Thyroid gland (tissue), 4 donors: ENCODE data around the gene LRMDA. TPM values are rescaled to one million over a fixed set of nuclear protein-coding genes. Genes with fewer than 3 reads are reported as not detected.
A peak's percentile ranks its signal among the peaks of the same experiment; 100 is the strongest.

Source experiments
- DNase-seq, 2 donors: peaks; one replicate each; pipeline ENCODE4 v3.0.0-alpha.2; 2019
- H3K27ac ChIP-seq, 3 donors: fragments of 200-600 bp; sonication (generic); 1 replicate in 2 of 3; 2 replicates in 1 of 3; pipeline ENCODE4 v1.5.1; 2016 to 2019; ENCODE audit warnings: mild to moderate bottlenecking in 1 of 3, moderate library complexity in 1 of 3
- H3K27me3 ChIP-seq: fragments of 200-600 bp; sonication (generic); one replicate; pipeline ENCODE4 v1.5.1; 2019
- H3K36me3 ChIP-seq, 2 donors: fragments of 200-600 bp; sonication (generic); one replicate each; pipeline ENCODE4 v1.5.1; 2016 to 2019
- H3K4me1 ChIP-seq, 2 donors: fragments of 200-600 bp; sonication (generic); one replicate each; pipeline ENCODE4 v1.5.1; 2017 to 2019
- H3K4me3 ChIP-seq, 3 donors: fragments of 200-600 bp; sonication (generic); replicated peaks in 1 of 3; 1 replicate in 2 of 3; 2 replicates in 1 of 3; pipeline ENCODE4 v1.5.1; 2016; ENCODE audit warnings: mild to moderate bottlenecking in 1 of 3
- H3K9me3 ChIP-seq: fragments of 200-600 bp; sonication (generic); one replicate; pipeline ENCODE4 v1.5.1; 2017
- POLR2A ChIP-seq, 2 donors: fragments of 450-650 bp; IDR thresholded peaks; one replicate each; pipeline ENCODE4 v1.6.1; 2017; ENCODE audit warnings: antibody characterized with exemption in 2 of 2, mild to moderate bottlenecking in 2 of 2, moderate library complexity in 1 of 2
- WGBS, 2 donors: methylation state at CpG; one replicate each; pipeline ENCODE4 v1.1.5; 2017; 5-methylcytosine and 5-hydroxymethylcytosine counted together
- intact Hi-C: fragments of 100-400 bp; cut with DNase I; formaldehyde crosslinking; loops from one replicate; pipeline ENCODE4 v1.15.1; 2023
- total RNA-seq, 4 donors: library from RNA; depleted of rRNA; stranded (reverse); fragments of >200 nt; gene quantifications; one replicate each; pipeline ENCODE4 v1.2.3, GENCODE V29; 2016
- TF ChIP-seq, protein P1 (sequence below), 6 experiments: fragments of 200-600 bp in 3 of 6; fragments of 450-650 bp in 3 of 6; sonication (generic) in 3 of 6; IDR thresholded peaks; one replicate each; pipeline ENCODE4 v1.5.1; 2016 to 2019; ENCODE audit warnings: antibody characterized with exemption in 6 of 6, mild to moderate bottlenecking in 2 of 6, inconsistent platforms in 1 of 6, moderate library complexity in 1 of 6

The LRMDA gene
- total RNA-seq, 4 donors from 2014 or later: 16.5 to 31.7 (median 23.2) TPM

DNA sequence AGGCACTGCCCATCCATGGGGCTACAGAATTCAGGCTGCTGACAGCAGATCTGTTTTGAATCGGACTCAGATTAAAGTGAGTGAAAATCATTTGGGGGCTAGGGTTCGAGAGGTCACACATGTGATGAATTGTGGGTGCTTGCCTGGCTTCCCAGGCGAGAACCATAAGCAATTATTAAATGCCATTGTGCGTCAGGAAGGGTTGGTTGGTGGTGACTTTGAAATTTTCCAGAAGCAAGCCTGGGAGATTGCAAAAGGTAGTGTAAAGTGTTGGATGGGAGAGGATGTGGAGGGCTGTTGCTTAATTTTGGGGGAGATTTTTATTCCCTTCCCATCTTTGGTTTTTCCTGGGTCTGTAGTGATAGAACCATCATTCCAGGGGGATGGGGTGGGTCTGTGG, 34.6 kb downstream of the LRMDA start:
- intact Hi-C loops: no loop called here
- peaks cover 22 to 24% of the 10 kb centered on the region in 2 donors for H3K4me1 ChIP-seq
- no peak overlapping the region for H3K4me3 ChIP-seq
- H3K27me3 ChIP-seq: no peaks in the 10 kb centered on the region
- no peaks in the 10 kb centered on the region for H3K36me3 ChIP-seq
- no peak overlapping the region for H3K27ac ChIP-seq
- 92 to 95% methylated on average over 4 of the region's 4 CpGs for WGBS, 2 donors
- no peak for DNase-seq
- TF ChIP-seq, protein P1, sequence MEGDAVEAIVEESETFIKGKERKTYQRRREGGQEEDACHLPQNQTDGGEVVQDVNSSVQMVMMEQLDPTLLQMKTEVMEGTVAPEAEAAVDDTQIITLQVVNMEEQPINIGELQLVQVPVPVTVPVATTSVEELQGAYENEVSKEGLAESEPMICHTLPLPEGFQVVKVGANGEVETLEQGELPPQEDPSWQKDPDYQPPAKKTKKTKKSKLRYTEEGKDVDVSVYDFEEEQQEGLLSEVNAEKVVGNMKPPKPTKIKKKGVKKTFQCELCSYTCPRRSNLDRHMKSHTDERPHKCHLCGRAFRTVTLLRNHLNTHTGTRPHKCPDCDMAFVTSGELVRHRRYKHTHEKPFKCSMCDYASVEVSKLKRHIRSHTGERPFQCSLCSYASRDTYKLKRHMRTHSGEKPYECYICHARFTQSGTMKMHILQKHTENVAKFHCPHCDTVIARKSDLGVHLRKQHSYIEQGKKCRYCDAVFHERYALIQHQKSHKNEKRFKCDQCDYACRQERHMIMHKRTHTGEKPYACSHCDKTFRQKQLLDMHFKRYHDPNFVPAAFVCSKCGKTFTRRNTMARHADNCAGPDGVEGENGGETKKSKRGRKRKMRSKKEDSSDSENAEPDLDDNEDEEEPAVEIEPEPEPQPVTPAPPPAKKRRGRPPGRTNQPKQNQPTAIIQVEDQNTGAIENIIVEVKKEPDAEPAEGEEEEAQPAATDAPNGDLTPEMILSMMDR (IDR thresholded peaks at IDR 0.05): no peak
- no peak for TF ChIP-seq POLR2A (IDR thresholded peaks at IDR 0.05)
- H3K9me3 ChIP-seq: no peaks in the 10 kb centered on the region

DNA sequence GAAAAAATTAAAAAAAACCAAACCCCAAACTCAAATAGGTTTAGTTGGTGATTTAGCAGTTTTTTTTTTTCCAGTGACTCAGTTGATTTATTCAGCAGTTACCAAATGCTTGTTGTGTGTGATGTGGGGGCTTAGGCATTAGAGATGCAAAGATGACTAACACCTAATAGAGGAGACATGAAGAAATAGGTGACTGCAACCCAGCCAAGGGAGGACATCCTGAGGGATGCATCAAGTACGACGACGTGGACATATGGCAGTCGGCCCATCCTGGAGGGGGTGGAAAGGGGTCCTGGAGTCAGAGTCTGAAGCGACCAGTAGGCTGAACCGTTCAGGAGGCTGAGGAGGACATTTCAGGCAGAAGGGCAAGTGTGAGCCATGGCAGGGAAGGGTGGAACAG, 35.5 kb downstream of the LRMDA start:
- DNase-seq: no peak
- H3K27me3 ChIP-seq: no peaks in the 10 kb centered on the region
- H3K36me3 ChIP-seq: no peaks in the 10 kb centered on the region
- no peak for TF ChIP-seq POLR2A (IDR thresholded peaks at IDR 0.05)
- TF ChIP-seq, protein P1 (IDR thresholded peaks at IDR 0.05): no peak
- no peak overlapping the region for H3K27ac ChIP-seq
- no peak overlapping the region for H3K4me3 ChIP-seq
- intact Hi-C loops: no loop called here
- peaks cover 22 to 24% of the 10 kb centered on the region in 2 donors for H3K4me1 ChIP-seq
- no peaks in the 10 kb centered on the region for H3K9me3 ChIP-seq
- 91 to 92% methylated on average over 6 of the region's 6 CpGs for WGBS, 2 donors

DNA sequence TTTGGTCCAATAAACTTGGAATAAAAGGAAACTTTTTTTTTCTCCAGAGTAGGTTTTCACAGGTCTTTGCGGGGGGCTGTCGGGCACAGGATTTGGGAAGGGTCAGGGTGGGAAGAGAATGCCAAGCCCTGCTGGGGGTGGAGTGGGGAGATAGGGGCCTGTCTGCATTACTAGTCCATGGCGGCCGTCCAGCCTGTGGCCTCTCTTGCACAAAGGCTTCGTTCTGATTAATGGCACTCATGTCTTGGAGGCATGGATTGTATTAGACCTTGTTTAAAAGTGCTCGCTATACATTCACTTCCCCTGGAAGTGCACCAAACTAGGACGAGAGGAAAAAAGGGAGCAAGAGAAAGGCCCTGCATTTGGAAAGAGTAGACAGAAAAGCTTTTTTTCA, 37.2 kb downstream of the LRMDA start:
- intact Hi-C loops: no loop called here
- Histone ChIP-seq H3K4me3 (no peak overlapping the region), H3K4me1 (peaks cover 22 to 24% of the 10 kb centered on the region in 2 donors), H3K27ac (peak overlapping the region in 1 of 3 donors; percentile 1), H3K36me3 (no peaks in the 10 kb centered on the region), H3K27me3 (no peaks in the 10 kb centered on the region), H3K9me3 (no peaks in the 10 kb centered on the region)
- WGBS, 2 donors: 77 to 81% methylated on average over 7 of the region's 7 CpGs
- TF ChIP-seq POLR2A (IDR thresholded peaks at IDR 0.05): no peak
- TF ChIP-seq, protein P1 (IDR thresholded peaks at IDR 0.05): no peak
- DNase-seq: no peak

DNA sequence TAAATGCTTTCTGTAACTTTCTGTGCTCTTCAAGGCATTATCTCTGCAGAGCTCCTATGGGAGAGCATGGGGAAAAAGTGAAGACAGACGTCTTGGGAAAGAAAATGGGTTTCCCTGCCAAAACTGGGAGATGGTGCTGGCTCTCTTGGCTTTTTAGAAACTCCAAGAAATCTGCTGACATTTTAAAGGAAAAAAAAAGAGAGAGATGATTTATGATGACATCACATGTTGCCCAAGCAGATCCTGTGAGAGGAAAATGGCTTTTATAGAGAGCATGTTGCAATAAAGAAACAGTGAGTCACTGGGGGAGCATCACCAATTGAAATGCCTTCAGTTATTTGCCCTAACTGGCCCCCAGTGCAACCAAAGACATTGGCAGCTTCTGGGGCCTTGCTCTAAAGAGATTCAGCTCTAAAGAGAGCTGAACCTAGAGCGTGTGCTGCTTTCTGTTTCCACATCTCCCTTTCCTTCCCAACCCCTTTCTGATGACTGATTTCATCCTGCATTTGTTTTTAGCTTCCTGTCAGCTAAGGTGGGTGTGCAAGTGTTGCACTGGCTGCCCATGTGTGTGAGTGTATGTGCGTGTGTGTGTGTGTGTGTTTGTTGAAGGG, 37.7 kb downstream of the LRMDA start:
- DNase-seq: peak in 1 of 2 donors; percentile 14
- no peak for TF ChIP-seq POLR2A (IDR thresholded peaks at IDR 0.05)
- TF ChIP-seq, protein P1 (IDR thresholded peaks at IDR 0.05): no peak
- intact Hi-C loops: no loop called here
- H3K4me3 ChIP-seq: no peak overlapping the region
- H3K4me1 ChIP-seq: peaks cover 22 to 24% of the 10 kb centered on the region in 2 donors
- no peaks in the 10 kb centered on the region for H3K9me3 ChIP-seq
- peak overlapping the region in 1 of 3 donors; percentile 1 for H3K27ac ChIP-seq
- no peaks in the 10 kb centered on the region for H3K36me3 ChIP-seq
- H3K27me3 ChIP-seq: no peaks in the 10 kb centered on the region
- 53 to 75% methylated on average over 3 of the region's 3 CpGs for whole genome bisulfite sequencing, 2 donors

DNA sequence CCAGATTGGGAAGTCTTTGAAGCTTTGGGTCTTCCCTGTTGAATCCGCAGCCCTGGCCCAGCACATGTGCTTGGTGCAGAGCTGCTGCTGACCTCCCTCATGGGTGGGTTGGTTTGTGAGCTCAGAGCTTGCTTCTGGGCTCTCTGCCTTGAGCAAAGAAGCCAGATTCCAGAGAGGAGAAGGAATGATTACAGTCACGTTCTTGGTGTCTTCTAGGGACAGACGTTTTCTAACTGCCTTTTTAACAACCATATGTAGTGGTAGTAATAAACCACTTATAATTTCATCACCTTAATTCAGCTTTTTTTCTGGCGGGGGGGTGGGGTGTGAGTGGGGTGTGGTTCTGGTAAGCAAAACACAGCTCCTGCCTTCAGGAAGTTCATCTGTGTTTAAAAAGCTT, 39.5 kb downstream of the LRMDA start:
- no peak for TF ChIP-seq POLR2A (IDR thresholded peaks at IDR 0.05)
- TF ChIP-seq, protein P1 (IDR thresholded peaks at IDR 0.05): no peak
- Histone ChIP-seq H3K9me3 (no peaks in the 10 kb centered on the region), H3K27me3 (no peaks in the 10 kb centered on the region), H3K4me1 (peaks cover 4 to 11% of the 10 kb centered on the region in 2 donors), H3K27ac (no peak overlapping the region), H3K4me3 (no peak overlapping the region), H3K36me3 (no peaks in the 10 kb centered on the region)
- intact Hi-C loops: no loop called here
- no peak for DNase-seq
- WGBS, 2 donors: 75 to 80% methylated on average over 4 of the region's 4 CpGs
